GM19043 (cell line): ENCODE results near the gene TAT.
"Not testable (repeated sequence)": the region's sequence is repeated elsewhere in the genome, so short reads cannot be mapped to it uniquely, and the experiment has no call there.

Experiments used
- ATAC-seq: cut with Tn5 transposase; IDR thresholded peaks from one replicate; pipeline ENCODE4 v1.9.1; 2021; ENCODE audit warnings: low read depth; ENCODE audit not compliant: unreplicated experiment

Gene TAT

DNA sequence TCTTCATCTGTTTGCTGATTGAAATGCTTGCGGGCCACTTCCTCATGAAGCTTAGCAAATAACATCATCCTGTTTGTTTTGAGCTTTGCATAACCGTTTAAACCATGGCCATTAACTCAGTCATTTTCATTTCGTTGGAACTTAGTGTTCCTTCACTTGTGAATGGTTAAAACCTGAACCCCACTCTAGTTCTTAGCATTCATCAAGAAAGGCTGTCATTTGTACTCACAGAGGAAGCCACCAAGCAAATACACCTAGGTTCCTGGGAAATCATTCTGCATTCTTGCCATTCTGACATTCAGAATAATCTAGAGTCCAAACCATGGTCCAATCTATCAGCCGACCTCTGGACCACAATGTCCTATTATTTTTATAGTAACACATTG, 8.4 kb upstream of the TAT start:
- no peak for ATAC-seq

DNA sequence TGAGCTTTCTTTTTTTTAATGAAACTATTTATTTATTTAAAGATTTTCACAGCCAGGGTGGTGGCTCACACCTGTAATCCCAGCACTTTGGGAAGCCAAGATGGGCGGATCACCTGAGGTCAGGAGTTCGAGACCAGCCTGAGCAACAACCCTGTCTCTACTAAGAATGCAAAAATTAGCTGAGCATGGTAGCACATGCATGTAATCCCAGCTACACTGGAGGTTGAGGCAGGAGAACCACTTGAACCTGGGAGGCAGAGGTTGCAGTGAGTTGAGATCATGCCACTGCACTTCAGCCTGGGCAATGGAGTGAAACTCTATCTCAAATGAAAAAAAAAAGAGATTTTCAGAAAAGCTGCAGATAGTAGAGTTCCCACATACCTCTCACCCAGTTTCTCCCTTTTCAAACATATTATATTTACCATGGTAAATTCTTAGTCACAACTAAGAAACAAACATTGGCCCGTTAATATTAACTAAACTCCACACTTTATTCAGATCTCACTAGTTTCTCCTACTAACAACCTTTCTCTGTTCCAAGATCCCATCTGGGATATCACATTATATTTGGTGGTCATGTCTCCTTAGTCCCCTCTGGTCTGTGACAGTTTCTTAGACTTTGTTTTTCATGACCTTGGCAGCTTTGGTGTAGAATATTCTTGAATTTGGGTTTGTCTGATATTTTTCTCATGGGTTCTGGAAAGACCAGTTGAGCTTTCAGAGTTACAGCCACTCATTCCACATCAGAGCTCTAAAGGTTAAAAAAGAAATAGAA, 7.8 kb upstream of the TAT start:
- no peak for ATAC-seq

DNA sequence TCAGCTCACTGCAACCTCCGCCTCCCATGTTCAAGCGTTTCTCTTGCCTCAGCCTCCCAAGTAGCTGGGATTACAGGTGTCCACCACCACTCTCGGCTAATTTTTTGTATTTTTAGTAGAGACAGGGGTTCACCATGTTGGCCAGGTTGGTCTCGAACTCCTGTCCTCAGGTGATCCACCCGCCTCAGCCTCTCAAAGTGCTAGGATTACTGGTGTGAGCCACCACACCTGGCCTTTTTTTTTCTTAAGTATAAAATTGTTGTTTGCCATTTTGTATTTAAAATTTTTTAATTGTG, 5.6 kb upstream of the TAT start:
- not testable (repeated sequence) for ATAC-seq

DNA sequence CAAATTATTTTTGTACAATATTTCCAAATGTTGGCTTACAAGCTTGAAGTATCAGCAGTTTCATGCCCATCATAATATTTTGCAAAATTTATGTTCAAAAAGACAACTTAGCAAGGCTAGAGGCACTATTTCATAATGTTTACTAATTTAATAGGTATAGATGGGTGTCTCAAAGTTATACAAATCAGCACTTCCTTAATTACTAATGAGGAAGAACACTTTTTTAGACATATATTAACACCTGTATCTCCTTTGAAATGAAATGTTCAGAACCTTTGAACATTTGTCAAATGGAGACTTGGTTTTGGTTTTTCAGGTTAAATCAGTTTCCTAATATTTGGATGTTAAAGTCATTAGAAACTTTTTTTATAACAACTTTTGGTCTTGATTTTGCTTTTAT, 2.2 kb downstream of the TAT start:
- no peak for ATAC-seq

DNA sequence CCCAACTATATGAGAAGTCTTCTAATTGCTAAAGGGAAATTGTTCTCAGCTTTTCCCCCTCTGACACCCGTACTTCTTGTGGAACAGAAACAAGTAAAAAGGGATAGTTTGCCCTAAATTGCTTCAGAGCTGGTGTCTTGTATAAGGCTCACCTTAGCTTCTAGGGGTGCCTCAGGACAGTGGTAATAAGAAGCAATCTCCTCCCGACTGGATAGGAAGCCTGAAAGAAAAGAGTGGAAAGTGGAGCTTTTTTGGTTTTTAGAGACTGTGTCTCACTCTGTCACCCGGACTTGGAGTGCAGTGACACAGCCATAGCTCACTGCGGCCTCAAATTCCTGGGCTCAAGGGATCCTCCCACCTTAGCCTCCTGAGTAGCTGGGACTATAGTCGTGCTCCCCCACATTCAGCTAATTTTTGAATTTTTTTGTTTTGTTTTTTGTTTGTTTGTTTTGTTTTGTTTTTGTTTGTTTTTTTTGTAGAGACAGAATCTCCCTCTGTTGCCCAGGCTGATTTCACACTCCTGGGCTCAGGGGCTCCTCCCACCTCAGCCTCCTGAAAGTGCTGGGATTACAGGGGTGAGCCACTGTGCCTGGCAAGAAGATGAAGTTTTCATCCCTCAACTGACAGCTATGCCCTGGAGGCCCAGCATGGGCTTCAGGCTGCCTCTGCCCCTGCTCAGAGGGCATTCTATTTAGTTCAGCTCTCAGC, 3.4 kb downstream of the TAT start:
- ATAC-seq: no peak

DNA sequence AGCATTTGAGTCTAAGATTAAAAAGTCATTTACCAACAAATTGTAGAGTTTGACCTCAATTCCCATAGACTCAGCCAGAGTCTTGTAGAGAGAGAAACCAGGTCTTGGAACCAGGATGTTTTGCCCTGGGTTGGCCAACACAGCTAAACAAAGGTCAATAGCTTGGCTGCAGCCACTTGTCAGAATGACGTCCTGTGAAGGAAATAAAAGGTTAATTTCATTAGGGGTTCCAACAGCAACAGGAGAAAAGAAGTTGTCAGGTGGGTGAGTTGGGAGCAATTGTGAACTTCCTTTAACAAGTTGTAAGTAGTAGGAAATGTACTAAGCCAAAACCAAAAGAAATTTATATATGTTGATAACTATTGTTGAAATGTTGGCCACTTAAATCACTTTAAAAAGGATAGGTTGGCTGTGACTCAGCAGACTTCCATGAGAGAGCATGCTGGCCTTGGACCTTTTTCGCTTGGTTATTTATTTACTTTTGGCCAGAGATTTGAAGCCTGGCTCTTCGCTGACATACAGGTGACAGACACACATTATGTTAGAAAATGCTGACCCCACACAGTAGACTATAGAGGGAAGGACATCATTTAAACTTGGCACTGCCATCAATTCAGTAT, 4.3 kb downstream of the TAT start:
- no peak for ATAC-seq

DNA sequence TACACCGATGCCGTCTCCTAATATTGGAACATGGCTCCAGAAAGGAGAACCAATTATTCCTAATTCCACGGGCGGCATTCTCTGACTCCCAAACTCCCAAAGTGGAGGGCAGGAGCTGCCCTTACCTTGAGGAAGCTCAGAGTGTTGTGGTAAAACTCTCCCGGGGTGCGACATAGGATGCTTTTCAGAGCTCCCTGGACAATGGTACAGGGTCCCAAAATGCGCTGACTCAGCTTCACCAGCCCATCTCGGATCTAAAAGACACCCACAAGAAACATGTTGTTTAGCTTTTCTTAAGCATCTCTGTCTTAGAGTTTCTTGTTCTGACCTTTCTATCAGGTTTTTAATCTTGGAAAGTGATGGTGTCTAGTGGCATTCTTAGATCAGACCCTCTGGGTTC, 6.7 kb downstream of the TAT start:
- ATAC-seq: no peak

DNA sequence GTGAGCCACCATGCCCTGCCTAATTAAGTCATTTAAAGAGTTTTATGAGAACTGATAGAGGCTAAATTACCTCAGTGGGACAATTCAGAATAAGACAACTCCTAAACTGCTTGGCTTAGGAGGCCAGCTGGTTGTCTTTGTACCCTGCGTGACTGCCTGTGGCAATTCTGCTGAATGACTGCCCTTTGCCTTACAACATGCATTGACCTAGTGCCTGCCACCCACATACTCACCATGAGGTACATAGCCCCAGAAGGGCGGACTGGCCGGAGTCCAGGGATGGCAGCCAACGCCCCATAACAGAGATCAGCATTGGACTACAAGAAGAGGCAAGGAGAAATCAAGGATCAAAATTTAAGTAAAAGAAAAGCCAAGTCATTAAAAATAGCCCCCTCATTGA, 7.3 kb downstream of the TAT start:
- no peak for ATAC-seq

DNA sequence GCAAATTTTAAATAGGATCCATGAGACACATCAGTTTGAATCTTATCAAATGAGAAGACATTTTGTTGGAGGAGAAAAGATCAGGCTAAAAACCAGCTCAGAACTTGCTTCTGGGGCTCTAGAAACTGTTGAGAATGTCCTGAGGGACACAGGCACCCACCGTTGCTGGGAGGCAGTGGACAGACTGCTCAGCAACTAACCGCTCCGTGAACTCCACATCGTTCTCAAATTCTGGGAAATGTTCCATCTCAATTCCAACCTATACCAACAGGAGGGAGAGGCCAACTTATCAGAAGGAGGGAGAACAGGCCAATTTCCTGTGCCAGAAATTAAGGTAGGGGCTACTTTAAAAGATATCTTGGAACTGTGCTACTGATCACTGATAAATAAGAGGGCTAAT, 8.3 kb downstream of the TAT start:
- no peak for ATAC-seq

DNA sequence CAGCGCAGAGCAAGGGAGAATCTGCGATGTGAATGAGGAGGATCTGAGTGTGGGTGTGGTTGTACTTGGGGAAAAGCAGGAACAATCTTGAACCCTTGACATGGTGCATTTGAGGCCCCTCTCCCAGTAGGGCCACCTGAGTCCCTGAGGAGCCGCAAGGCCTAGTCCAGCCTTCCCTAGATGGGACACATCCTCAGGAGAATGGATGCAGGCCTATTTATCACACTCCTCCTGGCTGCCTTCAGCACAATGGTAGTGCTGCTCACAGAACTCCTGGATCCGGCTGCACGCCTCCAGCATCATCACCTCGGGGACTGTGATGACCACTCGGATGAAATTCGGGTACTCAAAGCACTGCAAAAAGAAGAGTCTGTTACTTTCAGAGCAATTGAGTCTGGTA, 9.0 kb downstream of the TAT start:
- ATAC-seq: no peak

DNA sequence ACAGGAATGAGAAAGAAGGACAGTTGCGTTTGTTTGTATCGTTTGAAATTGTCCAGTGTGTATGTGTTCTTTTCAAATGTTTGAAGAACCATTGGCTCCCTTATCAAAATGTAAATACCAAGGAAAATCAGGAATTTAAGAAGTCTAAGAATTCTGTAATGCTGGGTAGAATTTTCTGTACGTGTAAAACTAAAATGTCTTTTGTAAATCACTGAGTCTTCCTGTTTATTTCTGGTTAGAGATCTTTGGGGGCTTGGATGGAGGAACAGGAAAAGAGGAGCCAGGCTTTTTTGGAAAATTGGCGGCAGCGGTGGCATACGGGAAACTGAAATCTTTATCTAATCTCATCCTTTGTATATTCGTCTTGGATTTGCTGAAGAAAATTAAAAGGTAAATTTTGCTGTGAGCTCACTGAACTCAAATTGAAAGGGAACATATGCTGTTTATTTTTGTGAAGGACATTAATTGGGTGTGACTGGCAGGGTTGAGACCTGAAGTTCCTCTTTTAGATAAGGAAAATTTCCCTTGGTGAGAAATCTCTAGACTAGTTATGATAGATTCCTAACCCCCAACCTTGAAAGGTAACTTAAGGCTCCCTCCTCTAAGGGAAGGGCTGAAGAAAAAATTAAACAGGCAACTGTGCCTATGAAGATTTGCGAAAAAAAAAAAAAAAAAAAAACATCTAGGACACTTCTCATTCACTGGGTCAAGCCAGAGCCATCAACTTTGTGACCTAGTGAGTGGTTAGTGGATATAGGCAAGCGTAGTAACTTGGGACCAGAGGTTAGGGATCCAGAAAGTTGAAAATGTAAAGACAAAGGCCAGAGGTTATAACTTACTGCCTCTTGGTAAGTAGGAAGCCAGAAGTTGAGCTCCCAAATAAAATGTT, 10.8 kb downstream of the TAT start:
- no peak for ATAC-seq

DNA sequence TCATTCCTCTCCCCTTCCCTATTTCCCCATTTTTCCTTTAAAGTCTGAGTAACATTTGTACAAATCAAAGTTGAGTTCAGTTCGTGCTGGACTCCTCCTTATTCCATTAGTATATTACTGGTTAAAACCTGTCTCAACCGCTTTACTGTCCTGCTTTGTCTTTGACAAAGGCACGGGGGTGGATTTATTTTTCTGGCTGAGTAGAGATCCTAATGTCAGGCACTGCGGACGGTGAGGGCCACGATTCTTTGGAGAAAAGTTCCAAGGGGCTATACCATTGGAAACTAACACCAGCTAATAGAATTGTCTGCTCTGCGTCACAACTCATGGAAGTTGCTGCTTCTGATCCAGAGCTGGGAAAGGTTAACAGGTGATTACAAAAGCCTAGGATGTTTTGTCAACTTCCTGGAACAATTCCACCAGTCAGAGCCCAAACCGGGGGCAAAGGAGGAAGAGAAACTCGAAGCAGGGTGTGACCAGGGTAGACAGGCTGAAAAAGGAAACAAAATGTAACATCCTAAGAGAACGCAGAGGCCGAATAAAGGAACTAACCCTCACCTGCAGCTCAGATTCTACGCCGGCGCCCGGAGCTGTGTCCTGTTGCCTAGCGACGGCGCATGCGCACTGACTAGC, 12.4 kb downstream of the TAT start:
- ATAC-seq: peak; percentile 87

DNA sequence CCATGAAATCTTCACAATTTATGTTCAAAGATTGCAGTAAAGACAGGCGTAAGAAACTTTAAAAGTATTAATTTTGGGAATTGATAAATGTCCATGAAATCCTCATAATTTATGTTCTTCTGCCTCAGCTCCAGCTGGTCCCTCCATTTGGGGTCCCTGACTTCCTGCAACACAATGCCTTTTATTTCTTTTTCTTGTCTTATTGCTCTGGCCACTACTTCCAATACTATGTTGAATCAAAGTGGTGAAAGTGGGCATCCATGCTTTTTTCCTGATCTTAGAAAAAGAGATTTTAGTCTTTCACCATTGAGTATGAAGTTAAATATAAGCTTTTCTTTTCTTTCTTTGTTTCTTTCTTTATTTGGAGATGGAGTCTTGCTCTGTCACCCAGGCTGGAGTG, 14.3 kb downstream of the TAT start:
- ATAC-seq: no peak

DNA sequence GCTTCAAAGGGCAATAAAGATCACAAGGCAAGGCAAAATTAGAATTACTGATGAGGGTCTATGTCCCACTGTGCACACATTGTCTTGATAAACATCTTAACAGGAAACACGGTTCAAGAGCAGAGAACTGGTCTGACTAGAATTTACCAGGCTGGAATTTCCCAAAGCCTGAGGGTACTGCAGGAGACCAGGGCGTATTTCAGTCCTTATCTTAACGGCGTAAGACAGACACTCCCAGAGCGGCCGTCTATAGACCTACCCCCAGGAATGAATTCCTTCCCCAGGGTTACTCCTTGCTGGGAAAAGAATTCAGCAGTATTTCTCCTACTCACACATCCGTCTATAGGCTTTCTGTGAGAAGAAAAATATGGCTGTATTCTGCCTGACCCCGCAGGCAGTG, 15.0 kb downstream of the TAT start:
- not testable (repeated sequence) for ATAC-seq

DNA sequence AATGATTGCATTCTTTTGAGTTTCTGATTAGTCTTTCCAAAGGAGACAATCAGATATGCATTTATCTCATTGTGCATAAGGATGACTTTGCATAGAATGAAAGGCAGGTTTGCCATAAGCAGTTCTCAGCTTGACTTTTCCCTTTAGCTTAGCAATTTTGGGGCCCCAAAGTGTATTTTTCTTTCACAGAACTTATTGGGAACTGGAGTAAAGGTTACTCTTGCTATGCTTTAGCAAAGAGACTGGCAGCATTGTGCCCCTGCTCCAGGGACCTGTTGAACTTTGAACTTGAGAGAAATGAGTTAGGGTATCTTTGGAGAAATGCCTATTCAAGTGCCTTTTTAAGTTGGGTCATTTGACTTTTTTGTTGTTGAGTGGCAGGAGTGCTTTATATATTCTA, 17.0 kb downstream of the TAT start:
- ATAC-seq: no peak

DNA sequence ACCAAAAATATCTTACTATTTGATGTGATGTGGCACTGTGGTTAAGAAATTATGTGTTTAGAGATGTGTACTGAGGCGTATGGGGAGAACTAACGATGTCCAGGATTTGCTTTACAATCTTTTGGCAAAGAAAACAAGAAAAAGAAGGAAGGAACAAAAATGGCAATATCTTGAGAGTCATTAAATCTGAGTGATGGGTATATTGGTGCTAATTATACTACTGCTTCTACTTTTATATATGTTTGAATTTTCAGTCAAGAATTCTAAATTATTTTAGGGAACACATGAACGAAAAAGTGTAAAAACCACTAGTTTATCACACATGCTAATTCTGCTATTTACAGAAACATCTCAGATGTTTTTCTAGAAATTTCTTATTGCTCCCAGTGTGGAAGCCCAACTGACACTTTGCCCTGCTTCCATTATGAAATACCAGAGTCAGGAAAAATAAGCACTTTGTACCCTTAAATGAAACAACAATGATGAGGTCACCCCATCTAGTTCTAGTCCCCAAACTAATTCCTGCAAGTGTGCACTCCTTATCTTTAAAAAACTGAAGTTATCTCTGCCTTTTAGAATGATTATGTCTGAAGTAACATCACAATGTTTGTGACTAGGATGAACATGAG, 18.8 kb downstream of the TAT start:
- no peak for ATAC-seq

DNA sequence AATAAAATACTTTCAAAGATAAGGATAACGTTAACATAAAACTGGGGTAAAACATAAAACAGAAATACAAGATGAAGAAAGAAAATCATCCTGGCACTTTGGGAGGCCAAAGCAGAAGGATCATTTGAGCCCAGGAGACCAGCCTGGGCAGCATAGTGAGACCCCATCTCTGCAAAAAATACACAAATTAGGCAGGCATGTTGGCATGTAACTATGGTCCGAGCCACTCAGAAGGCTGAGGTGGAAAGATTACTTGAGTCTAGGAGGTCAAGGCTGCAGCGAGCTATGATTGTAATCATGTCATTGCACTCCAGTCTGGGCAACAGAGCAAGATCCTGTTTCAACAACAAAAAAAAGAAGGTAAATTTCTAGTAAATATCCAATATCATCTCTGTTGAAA, 19.6 kb downstream of the TAT start:
- ATAC-seq: no peak

DNA sequence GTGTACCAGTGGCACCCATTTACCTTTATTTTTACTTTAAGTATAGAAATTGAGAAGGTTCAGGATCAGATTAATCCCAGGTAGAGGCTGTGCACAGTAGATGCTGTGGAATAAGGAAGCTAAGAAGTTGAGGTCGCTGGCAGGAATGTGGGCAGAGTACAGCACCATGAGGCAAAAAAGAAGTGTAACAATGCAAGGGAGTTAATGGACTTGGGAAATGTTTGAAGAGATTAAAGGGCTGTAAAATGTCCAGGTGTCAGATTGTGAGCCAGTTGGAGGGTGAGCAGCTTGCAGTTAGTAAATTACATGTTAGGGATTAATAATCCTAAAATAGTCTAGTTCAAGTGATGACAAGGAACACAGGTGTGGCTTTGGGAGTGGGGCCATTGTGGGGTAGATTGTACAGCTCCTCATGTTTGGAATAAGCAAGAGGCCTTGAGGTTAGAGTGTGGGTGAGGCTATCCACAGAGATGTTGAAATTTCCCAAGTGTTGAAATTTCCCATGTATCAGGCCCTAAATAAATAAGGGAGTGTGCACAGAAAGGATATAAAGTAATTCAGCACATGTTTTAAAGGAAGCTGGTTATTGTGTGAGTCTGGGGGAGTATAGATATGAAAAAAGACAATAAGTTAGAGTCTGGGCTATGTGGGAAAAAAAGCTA, 21.5 kb downstream of the TAT start:
- ATAC-seq: no peak

DNA sequence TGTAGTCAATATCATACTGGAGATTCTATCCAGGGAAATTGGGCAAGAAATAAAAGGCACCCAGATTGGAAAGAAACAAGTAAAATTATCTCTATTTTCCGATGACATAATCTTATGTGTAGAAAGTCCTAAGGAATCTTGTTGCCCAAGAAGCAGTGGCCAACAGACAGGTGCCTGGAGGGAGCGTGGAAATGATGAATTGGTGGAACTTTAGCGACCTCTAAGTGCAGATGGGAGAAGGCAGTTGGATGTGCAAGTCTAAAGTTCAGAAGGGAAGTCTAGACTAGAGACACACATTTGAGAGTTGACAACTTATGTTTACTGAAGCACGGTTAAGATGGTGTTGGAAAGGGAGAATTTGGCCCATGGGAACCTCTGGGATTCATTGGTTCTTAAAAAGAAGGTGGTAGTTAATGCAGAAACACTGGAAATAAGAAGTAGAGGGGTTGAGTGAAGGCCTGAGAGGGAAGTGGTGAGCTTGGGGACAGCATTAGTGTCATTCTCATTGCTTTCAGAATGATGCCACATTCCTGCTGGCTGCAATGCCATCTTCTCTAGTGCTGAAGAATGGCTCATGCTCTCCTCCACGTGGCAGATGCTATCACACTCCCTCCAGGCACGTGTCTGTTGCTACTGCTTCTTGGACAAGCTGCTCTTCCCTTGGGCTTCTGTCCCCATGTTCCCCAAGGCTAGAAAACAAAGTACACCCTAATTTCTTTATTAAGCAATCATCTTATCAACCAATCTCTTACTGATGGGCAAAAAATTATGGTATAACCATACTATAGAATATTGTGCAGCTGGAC, 24.0 kb downstream of the TAT start:
- ATAC-seq: no peak
